Epithelial cell of proximal tubule (primary cell): ENCODE measurements around the gene CAVIN1. TPM values are rescaled to one million over a fixed set of nuclear protein-coding genes. Genes with fewer than 3 reads are reported as not detected.
"Not testable (repeated sequence)": the region's sequence is repeated elsewhere in the genome, so short reads cannot be mapped to it uniquely, and the experiment has no call there.

Source experiments
- DNase-seq: peaks from one replicate; pipeline ENCODE4 v3.0.0-alpha.2; 2011; ENCODE audit warnings: low read depth
- H3K4me3 ChIP-seq: 2 replicates; pipeline ENCODE4 v1.5.1; 2011; ENCODE audit warnings: low read depth, mild to moderate bottlenecking, low read length
- CTCF ChIP-seq: conservative IDR thresholded peaks from 2 replicates; pipeline ENCODE4 v1.5.1; 2012; ENCODE audit warnings: low read depth, mild to moderate bottlenecking, low read length
- total RNA-seq: library from RNA; depleted of rRNA; stranded (reverse); fragments of >200 nt; gene quantifications from 2 replicates; pipeline ENCODE4 v1.2.3, GENCODE V29; 2015

The CAVIN1 gene
- total RNA-seq, 1 donor from 2014 or later = 184 TPM

GRCh38 chr17:42458497-42459255 is 35.6 kb upstream of the CAVIN1 start, which contains the start of gene ATP6V0A1:
TSS of gene ATP6V0A1 (plus strand) at chr17:42458878. CDS start at chr17:42460895, 2,017 bp downstream.
- TF ChIP-seq CTCF = no peak
- peak within 1 kb of the TSS; percentile 100 for H3K4me3 ChIP-seq
- no peak for DNase-seq

- DNase-seq = no peak
- no peak overlapping the region for H3K4me3 ChIP-seq
- no peak for TF ChIP-seq CTCF
Observed at GRCh38 chr17:42457107-42457792, 34.2 kb upstream of the CAVIN1 start.

- DNase-seq = no peak
- TF ChIP-seq CTCF = no peak
- peak overlapping the region; percentile 2 for H3K4me3 ChIP-seq
Observed at GRCh38 chr17:42456223-42457106, 33.4 kb upstream of the CAVIN1 start.

- not testable (repeated sequence) for H3K4me3 ChIP-seq, DNase-seq
Observed at GRCh38 chr17:42454987-42455386, 31.9 kb upstream of the CAVIN1 start.

GRCh38 chr17:42453439-42453838 is 30.4 kb upstream of the CAVIN1 start:
- H3K4me3 ChIP-seq = no peak overlapping the region
- DNase-seq = no peak
- no peak for TF ChIP-seq CTCF

- H3K4me3 ChIP-seq, DNase-seq: not testable (repeated sequence)
Observed at GRCh38 chr17:42451270-42451669, 28.2 kb upstream of the CAVIN1 start.

- H3K4me3 ChIP-seq, DNase-seq: not testable (repeated sequence)
Observed at GRCh38 chr17:42449838-42450237, 26.8 kb upstream of the CAVIN1 start.

- DNase-seq, H3K4me3 ChIP-seq: not testable (repeated sequence)
Observed at GRCh38 chr17:42449176-42449575, 26.1 kb upstream of the CAVIN1 start.
